Islet of Langerhans (tissue), 1 donor: ENCODE measurements around the gene FAM3D.
"Not testable (repeated sequence)": the region's sequence is repeated elsewhere in the genome, so short reads cannot be mapped to it uniquely, and the experiment has no call there.

ENCODE experiments used
- FAIRE-seq: peaks from one replicate; lab custom pipeline; 2011; peaks lifted over from hg19 to GRCh38; lab: Jason Lieb, UNC

Gene FAM3D

DNA sequence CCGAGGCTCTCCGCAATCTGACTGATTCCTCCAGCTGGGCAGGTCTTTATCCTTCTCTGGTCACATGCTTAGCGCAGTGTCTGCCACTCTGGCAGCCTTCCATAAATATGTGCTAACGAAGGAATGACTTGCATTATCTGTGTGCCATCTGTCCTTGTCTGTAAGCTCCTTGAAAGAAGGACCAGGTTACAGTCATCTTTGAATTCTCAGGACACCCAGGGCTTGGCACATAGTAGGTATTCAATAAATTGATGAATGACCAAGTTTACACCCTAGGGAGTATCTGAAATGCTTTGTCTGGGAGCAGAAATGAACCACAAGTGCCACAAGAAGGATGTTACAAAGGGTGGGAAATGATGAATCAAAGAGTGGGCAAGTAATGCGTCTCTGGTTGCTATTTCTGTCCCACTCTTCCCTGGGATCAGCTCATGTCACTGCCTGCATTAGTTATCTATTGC is 16.5 kb upstream of the FAM3D start:
- FAIRE-seq = no peak

GRCh38 chr3:58681863-58682262 is 15.3 kb upstream of the FAM3D start:
- FAIRE-seq = no peak

- no peak for FAIRE-seq
These were observed 14.4 kb upstream of the FAM3D start for GRCh38 chr3:58680879-58681525.

DNA sequence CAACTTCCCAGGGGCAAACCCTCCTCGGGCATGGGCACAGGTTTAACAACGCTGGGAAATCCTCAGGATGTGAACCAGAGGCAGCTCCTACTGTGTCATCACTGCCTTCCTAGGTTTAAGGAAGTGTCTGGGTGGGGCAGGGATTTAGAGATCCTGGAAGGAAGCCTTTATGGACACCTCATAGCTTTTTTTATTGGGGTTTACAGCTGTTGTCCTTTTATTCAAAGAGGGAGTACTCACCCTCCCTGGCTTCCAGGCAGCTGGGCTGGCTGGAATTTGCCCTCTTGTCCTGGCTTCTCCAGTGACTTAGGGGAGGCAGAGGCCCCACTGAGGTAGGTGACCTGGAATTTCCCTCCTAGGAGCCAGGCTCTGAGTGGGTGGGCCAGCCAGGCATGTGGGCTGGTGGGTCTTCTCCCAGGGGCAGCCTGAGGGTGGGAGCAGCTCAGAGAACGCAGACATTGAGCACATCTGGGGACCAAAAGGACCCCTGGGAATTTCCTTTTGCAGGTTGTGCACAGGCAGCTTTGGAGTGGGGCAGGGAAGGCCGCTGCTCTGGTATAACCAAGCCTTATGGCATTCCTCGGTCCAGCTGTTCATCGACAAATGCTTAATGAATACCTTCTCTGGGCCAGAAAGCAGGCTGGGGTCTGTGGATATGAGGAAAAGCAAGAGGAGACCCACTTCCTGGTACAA is 13.5 kb upstream of the FAM3D start:
- FAIRE-seq = no peak

GRCh38 chr3:58679446-58679845 is 12.9 kb upstream of the FAM3D start:
- FAIRE-seq = no peak

- not testable (repeated sequence) for FAIRE-seq
These were observed 11.8 kb upstream of the FAM3D start for GRCh38 chr3:58678177-58678970.

DNA sequence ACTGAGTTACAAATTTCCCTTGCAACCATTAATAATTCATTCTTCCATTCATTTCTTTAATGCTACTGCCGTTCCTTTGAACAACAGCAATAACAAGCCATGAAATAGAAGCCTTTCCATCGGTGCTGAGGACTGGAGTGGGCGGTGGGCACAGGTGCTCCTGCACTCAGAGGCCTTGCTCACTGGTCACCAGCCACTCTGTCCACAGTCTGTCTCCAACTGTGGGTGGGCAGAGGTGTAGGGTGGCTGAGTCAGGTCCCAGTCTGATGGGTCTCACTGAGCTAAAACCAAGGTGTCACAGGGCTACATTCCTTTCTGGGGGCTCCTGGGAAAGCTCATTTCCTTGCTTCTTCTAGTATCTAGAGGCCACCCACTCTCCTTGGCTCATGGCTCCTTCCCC is 6.3 kb upstream of the FAM3D start:
- no peak for FAIRE-seq

GRCh38 chr3:58672451-58672850 is 5.9 kb upstream of the FAM3D start:
- no peak for FAIRE-seq

DNA sequence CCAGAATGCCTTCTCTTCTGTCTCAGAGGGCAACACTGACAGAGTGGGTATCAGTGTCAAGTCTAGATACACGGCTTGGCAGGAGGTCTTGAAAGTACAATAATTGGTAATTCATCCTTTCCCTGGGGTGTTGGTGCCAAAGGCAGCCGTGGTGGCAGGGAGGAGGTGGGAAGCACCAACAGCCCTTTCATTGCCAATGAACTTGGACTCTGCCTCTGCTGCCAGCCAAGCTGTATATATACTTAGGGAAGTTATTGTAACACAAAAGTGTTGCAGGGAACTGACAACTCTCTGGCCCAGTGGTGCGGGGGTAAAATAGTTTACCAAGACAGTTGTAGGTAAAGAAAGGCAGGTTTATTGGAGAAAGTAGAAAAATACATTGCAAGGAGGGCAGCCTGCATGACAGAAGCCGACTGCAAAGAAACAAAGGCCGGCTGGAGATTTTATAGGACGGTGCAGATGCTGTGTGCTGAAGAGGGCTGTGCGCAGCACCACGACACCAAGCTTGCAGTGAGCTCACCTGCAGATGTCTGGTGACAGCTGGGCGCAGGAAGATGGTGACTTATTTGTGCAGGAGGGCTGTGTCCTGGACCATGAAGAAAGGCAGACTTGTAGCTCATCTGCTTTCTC is 4.0 kb upstream of the FAM3D start:
- FAIRE-seq = no peak

GRCh38 chr3:58668247-58668646 is 1.7 kb upstream of the FAM3D start:
- FAIRE-seq = no peak

DNA sequence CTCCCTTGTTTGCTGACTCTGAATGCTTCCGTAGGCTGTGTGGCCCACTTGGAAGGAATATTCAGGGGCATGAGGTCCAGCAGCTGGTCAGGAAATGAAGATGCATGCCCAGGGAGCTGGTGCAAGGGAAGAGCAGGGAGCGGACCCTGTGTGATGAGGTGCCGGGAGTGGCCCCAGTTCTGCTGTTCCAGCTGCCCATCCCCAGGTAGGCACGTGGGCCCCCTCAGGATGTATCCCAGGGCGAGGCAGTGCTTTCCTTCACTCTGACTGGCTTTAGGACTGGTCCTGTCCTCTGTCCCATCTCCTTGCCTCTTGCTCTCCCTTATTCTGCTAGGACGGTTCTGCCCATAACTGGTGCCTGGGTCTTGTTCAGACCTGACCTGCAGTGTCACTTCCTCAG is 1.1 kb upstream of the FAM3D start:
- FAIRE-seq = no peak

- no peak for FAIRE-seq
These were observed 655 bp upstream of the FAM3D start for GRCh38 chr3:58667229-58667628.

GRCh38 chr3:58665405-58665804 is 1.2 kb downstream of the FAM3D start:
- FAIRE-seq = no peak

- no peak for FAIRE-seq
These were observed 2.0 kb downstream of the FAM3D start for GRCh38 chr3:58664611-58665010.

GRCh38 chr3:58661836-58662420 is 4.6 kb downstream of the FAM3D start:
- no peak for FAIRE-seq

DNA sequence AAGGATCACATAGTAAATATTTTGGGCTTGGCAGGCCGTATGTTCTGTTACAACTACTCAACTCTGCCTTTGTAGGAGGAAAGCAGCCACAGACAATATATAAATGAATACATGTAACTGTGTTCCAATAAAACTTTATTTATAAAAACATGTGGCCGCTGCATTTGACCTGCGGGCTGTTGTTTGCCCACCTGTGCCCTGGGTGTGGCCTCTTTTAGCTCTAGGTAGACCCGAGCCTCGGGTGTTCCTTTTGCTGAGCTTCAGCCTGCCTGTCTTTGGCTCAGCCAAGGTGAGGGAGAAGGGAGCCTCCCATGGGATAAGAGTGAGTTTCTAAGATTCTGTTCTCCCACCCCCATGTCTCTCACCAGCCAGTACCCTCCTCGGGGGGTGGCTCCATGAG is 5.6 kb downstream of the FAM3D start:
- FAIRE-seq = no peak

GRCh38 chr3:58659051-58659675 is 7.4 kb downstream of the FAM3D start:
- FAIRE-seq = no peak

GRCh38 chr3:58658508-58658907 is 8.1 kb downstream of the FAM3D start:
- FAIRE-seq = no peak

DNA sequence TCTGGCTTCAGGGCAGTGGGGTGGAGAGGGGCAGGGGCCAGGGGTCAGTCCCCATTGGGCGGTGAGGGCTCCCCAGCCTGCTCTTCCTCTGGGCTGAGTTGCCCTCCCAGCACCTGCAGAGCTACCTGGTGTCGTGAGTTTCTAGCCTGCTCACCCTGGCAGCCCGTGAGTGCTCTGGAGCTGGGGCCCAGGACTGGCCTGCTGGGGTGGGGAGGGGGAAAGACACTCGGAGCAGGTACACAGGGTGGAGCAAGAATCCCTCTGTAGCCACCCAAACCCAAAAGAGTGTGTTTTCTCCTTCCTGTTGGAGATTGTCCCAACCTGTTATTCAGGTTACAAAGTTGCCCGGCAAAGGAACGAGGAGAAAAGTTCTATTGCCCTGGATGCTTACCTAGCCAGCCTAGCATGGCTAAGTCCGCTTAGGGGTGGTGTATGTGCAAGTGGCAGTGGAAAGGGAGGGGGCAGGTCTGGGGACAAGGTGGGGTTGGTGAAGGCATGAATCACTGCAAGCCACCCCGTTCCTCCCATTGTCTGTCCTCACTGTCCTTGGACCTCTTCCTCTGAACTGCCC is 8.9 kb downstream of the FAM3D start:
- no peak for FAIRE-seq

GRCh38 chr3:58657036-58657520 is 9.5 kb downstream of the FAM3D start:
- no peak for FAIRE-seq

GRCh38 chr3:58656631-58657030 is 9.9 kb downstream of the FAM3D start:
- no peak for FAIRE-seq
